HepG2 (cell line): ENCODE results near the gene SLC39A1. TPM values are rescaled to one million over a fixed set of nuclear protein-coding genes. Genes with fewer than 3 reads are reported as not detected.
A peak's percentile ranks its signal among the peaks of the same experiment; 100 is the strongest.

Experiments
- CBFB ChIP-seq: sonication (generic); formaldehyde crosslinking; IDR thresholded peaks from 2 replicates; pipeline ENCODE4 v1.4.0; 2020; ENCODE audit warnings: missing genetic modification reagents
- DR1 ChIP-seq: sonication (generic); formaldehyde crosslinking; IDR thresholded peaks from 2 replicates; pipeline ENCODE4 v1.8.0; 2021; ENCODE audit warnings: mild to moderate bottlenecking, missing genetic modification reagents, inconsistent platforms
- ERF ChIP-seq: IDR thresholded peaks from 2 replicates; pipeline ENCODE4 v1.6.1; 2018; ENCODE audit warnings: missing biosample characterization, missing genetic modification reagents
- FOSL2 ChIP-seq: sonication (generic); formaldehyde crosslinking; IDR thresholded peaks from 2 replicates; pipeline ENCODE4 v1.4.0; 2020; ENCODE audit warnings: missing genetic modification reagents
- KAT8 ChIP-seq: IDR thresholded peaks from 2 replicates; pipeline ENCODE4 v1.6.1; 2016; ENCODE audit warnings: missing genetic modification reagents, missing compliant biosample characterization
- KLF13 ChIP-seq: sonication (generic); formaldehyde crosslinking; IDR thresholded peaks from 2 replicates; pipeline ENCODE4 v1.4.0; 2020; ENCODE audit warnings: mild to moderate bottlenecking, missing genetic modification reagents
- LCORL ChIP-seq, 2 experiments: fragments of 450-650 bp in 1 of 2; sonication (generic) in 1 of 2; formaldehyde crosslinking in 1 of 2; IDR thresholded peaks; 2 replicates each; pipeline versions ENCODE4 v1.5.0 to v1.6.1; 2017 to 2020; ENCODE audit warnings: antibody characterized with exemption in 1 of 2, missing genetic modification reagents in 1 of 2
- NONO ChIP-seq, 2 experiments: fragments of 450-650 bp in 1 of 2; sonication (generic) in 1 of 2; formaldehyde crosslinking in 1 of 2; IDR thresholded peaks in 1 of 2; conservative IDR thresholded peaks in 1 of 2; 2 replicates each; pipeline versions ENCODE4 v1.6.1 to v1.8.0; 2017 to 2022; ENCODE audit warnings: mild to moderate bottlenecking in 1 of 2, missing genetic modification reagents in 1 of 2, moderate library complexity in 1 of 2
- PHF20 ChIP-seq: sonication (generic); formaldehyde crosslinking; IDR thresholded peaks from 2 replicates; pipeline ENCODE4 v1.5.0; 2020; ENCODE audit warnings: mild to moderate bottlenecking, missing genetic modification reagents
- SPEN ChIP-seq: sonication (generic); formaldehyde crosslinking; IDR thresholded peaks from 2 replicates; pipeline ENCODE4 v1.5.1; 2020; ENCODE audit warnings: low read depth, mild to moderate bottlenecking, missing genetic modification reagents
- SRY ChIP-seq: sonication (generic); formaldehyde crosslinking; IDR thresholded peaks from 2 replicates; pipeline ENCODE4 v1.8.0; 2022; ENCODE audit warnings: mild to moderate bottlenecking, missing genetic modification reagents
- TRAFD1 ChIP-seq: sonication (generic); formaldehyde crosslinking; IDR thresholded peaks from 2 replicates; pipeline ENCODE4 v1.5.1; 2020; ENCODE audit warnings: missing genetic modification reagents, mild to moderate bottlenecking, borderline replicate concordance
- ZNF746 ChIP-seq: sonication (generic); formaldehyde crosslinking; IDR thresholded peaks from 2 replicates; pipeline ENCODE4 v1.8.0; 2022; ENCODE audit warnings: mild to moderate bottlenecking, missing genetic modification reagents
- polyA plus RNA-seq, 8 experiments: library from polyadenylated mRNA; depleted of rRNA in 3 of 8; stranded (reverse) in 7 of 8; unstranded in 1 of 8; fragments of >200 nt; fragmentation: Illumina TruSeq in 4 of 8; extraction: Trizol in 4 of 8; gene quantifications; 2 replicates each; pipeline versions ENCODE4 v1.2.1 to v1.2.3, GENCODE V29; 2011 to 2016; ENCODE audit warnings: low read depth in 4 of 8, missing spikeins in 1 of 8, mixed read lengths in 1 of 8; ENCODE audit not compliant: insufficient read depth in 1 of 8
- total RNA-seq, 5 experiments: library from RNA; depleted of rRNA; stranded (reverse); fragments of >200 nt; fragmentation: Illumina TruSeq; extraction: Trizol; gene quantifications; 2 replicates each; pipeline ENCODE4 v1.2.3, GENCODE V29; 2016; ENCODE audit warnings: low read depth in 1 of 5
- TF ChIP-seq, protein P1 (sequence below): sonication (generic); formaldehyde crosslinking; IDR thresholded peaks from 2 replicates; pipeline ENCODE4 v1.9.0; 2022; ENCODE audit warnings: low read depth, missing genetic modification reagents
- TF ChIP-seq, protein P2 (sequence below): IDR thresholded peaks from 2 replicates; pipeline ENCODE4 v1.6.1; 2016
- TF ChIP-seq, protein P3 (sequence below), 2 experiments: sonication (generic) in 1 of 2; formaldehyde crosslinking in 1 of 2; IDR thresholded peaks; 2 replicates each; pipeline versions ENCODE4 v1.4.0 to v1.6.1; 2016 to 2020; ENCODE audit warnings: borderline replicate concordance in 1 of 2, low read depth in 1 of 2, mild to moderate bottlenecking in 1 of 2, missing genetic modification reagents in 1 of 2

SLC39A1 gene
- total and polyA plus RNA-seq, 2 of the 13 experiments (the other 11 are each of a cell fraction or from before 2014, with no cell fraction given) = 71.2 to 78.4 TPM

DNA sequence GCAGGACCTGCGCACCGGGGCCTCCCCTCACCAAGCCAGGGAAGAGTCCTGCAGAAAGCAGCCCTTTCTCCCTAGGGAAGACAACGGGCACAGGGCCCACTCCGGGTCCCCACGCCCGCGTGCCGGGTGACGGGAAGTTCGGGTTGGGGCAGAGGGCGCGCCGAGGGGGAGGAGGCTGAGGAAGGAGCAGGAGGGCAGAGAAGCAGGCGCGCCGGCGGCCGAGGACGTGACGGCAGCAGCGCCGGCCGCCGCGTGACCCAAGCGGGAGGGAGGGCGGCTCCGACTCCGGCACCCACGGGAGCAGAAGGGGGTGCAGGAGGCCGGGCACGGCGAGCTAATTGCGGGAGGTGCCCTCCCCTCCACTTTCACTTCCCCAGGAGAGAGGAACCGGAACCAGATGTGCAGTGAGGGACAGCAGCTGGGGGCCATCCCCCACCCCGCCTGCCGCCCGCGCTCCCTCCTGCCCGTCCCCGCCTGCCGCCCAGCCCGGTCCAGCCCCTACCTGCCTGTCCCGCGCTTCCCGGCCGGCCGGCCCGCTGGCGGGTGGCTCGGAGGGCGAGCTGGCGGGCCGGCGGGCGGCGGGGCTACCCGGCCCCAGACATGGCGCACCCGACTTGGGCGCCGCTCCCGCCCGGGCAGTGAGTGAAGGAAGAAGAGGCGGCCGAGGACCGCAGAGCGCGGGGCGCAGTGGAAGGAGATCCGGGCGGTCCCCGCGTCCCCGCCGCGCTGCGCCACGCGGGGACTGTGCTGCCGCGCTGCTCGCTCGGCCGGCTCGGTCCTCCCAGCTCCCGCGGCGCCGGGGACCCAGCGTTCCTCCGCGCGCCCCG, 17.3 kb downstream of the SLC39A1 start (continued):
- TF ChIP-seq, protein P1, sequence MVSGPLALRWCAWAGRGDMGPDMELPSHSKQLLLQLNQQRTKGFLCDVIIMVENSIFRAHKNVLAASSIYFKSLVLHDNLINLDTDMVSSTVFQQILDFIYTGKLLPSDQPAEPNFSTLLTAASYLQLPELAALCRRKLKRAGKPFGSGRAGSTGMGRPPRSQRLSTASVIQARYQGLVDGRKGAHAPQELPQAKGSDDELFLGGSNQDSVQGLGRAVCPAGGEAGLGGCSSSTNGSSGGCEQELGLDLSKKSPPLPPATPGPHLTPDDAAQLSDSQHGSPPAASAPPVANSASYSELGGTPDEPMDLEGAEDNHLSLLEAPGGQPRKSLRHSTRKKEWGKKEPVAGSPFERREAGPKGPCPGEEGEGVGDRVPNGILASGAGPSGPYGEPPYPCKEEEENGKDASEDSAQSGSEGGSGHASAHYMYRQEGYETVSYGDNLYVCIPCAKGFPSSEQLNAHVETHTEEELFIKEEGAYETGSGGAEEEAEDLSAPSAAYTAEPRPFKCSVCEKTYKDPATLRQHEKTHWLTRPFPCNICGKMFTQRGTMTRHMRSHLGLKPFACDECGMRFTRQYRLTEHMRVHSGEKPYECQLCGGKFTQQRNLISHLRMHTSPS (CRISPR knock-in tag) = 0 out of 2 replicates have a peak, but pooled peaks have one; percentile 48
- TF ChIP-seq PHF20 (CRISPR knock-in tag) = peak; percentile 52; the same call in 1 of the 2 replicates
- TF ChIP-seq, protein P2, sequence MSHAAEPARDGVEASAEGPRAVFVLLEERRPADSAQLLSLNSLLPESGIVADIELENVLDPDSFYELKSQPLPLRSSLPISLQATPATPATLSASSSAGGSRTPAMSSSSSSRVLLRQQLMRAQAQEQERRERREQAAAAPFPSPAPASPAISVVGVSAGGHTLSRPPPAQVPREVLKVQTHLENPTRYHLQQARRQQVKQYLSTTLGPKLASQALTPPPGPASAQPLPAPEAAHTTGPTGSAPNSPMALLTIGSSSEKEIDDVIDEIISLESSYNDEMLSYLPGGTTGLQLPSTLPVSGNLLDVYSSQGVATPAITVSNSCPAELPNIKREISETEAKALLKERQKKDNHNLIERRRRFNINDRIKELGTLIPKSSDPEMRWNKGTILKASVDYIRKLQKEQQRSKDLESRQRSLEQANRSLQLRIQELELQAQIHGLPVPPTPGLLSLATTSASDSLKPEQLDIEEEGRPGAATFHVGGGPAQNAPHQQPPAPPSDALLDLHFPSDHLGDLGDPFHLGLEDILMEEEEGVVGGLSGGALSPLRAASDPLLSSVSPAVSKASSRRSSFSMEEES (CRISPR knock-in tag) = peak; percentile 63
- TF ChIP-seq SPEN = 0 out of 2 replicates have a peak, but pooled peaks have one; percentile 15
- TF ChIP-seq, protein P3, sequence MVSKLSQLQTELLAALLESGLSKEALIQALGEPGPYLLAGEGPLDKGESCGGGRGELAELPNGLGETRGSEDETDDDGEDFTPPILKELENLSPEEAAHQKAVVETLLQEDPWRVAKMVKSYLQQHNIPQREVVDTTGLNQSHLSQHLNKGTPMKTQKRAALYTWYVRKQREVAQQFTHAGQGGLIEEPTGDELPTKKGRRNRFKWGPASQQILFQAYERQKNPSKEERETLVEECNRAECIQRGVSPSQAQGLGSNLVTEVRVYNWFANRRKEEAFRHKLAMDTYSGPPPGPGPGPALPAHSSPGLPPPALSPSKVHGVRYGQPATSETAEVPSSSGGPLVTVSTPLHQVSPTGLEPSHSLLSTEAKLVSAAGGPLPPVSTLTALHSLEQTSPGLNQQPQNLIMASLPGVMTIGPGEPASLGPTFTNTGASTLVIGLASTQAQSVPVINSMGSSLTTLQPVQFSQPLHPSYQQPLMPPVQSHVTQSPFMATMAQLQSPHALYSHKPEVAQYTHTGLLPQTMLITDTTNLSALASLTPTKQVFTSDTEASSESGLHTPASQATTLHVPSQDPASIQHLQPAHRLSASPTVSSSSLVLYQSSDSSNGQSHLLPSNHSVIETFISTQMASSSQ (IDR thresholded peaks at IDR 0.05; ENCODE audit: low read depth) = no peak
- TF ChIP-seq, protein P3 (CRISPR knock-in tag; IDR thresholded peaks at IDR 0.05; ENCODE audit: borderline replicate concordance) = peak; percentile 17; the same call in 1 of the 2 replicates
- no peak for TF ChIP-seq CBFB (CRISPR knock-in tag)
- TF ChIP-seq FOSL2 (CRISPR knock-in tag) = peak; percentile 9; the same call in 1 of the 2 replicates
- TF ChIP-seq LCORL (IDR thresholded peaks at IDR 0.05) = no peak
- TF ChIP-seq LCORL (CRISPR knock-in tag; IDR thresholded peaks at IDR 0.05) = peak; percentile 35; the same call in 1 of the 2 replicates
- TF ChIP-seq ZNF746 = 0 out of 2 replicates have a peak, but pooled peaks have one; percentile 20
- 0 out of 2 replicates have a peak, but pooled peaks have one; percentile 32 for TF ChIP-seq KLF13
- TF ChIP-seq ERF = peak; percentile 17; the same call in 1 of the 2 replicates
- TF ChIP-seq TRAFD1 = 0 out of 2 replicates have a peak, but pooled peaks have one; percentile 83
- no peak for TF ChIP-seq DR1
- no peak for TF ChIP-seq SRY (CRISPR knock-in tag)
- peak; percentile 19; the same call in 1 of the 2 replicates for TF ChIP-seq KAT8 (CRISPR knock-in tag)
- no peak for TF ChIP-seq NONO (IDR thresholded peaks at IDR 0.05)
- peak; percentile 46; the same call in 1 of the 2 replicates for TF ChIP-seq NONO (CRISPR knock-in tag; conservative IDR thresholded peaks at IDR 0.05)
